ENCODE results near the gene IDUA. TPM values are rescaled to one million over a fixed set of nuclear protein-coding genes. Genes with fewer than 3 reads are reported as not detected.

IDUA gene
- total RNA-seq, 1 experiment from 2014 or later, result 35.0 TPM

DNA sequence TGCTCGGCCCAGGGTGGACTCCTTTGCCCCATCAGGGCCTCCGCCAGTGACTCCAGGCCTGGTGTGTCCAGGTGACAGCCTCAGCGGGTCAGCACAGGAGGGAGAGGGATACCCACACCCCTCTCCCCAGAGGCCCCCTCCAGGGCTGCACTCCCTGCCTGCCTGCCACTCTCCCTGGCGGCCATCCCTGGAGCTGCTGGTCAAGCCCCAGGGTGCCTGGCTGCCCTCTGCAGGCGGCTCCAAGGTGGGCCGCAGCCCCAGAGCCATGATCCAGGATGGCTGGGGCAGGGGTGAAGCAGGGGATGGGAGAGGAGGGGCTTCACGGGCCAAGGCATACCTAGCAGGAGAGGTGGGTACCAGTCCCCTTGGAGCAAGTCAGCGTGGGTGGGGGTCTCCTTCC is 28.3 kb downstream of the IDUA start:
- intact Hi-C loops (cut with micrococcal nuclease), result no loop called here
- CTCF ChIA-PET, result no interaction called here
- no peak for DNase-seq (ENCODE audit: unreplicated experiment)
- POLR2A ChIA-PET, result interaction anchor here (1.0 kb wide), 1 partner anchor 85 kb away, joined by 3 read pairs; no protein-coding TSS in a partner anchor
- H3K9me3 Mint-ChIP-seq (ENCODE audit: unreplicated experiment), result no peaks in the 10 kb centered on the region
- no peak overlapping the region for H3K27ac Mint-ChIP-seq (ENCODE audit: low read depth, unreplicated experiment)
- peaks cover 5% of the 10 kb centered on the region for H3K4me1 Mint-ChIP-seq (ENCODE audit: insufficient read depth, unreplicated experiment)
- peaks cover 13% of the 10 kb centered on the region for H3K36me3 Mint-ChIP-seq (ENCODE audit: insufficient read depth, unreplicated experiment)
- no TSS peak for BruUV-seq (replicated peaks)
- TF ChIP-seq, protein P1, sequence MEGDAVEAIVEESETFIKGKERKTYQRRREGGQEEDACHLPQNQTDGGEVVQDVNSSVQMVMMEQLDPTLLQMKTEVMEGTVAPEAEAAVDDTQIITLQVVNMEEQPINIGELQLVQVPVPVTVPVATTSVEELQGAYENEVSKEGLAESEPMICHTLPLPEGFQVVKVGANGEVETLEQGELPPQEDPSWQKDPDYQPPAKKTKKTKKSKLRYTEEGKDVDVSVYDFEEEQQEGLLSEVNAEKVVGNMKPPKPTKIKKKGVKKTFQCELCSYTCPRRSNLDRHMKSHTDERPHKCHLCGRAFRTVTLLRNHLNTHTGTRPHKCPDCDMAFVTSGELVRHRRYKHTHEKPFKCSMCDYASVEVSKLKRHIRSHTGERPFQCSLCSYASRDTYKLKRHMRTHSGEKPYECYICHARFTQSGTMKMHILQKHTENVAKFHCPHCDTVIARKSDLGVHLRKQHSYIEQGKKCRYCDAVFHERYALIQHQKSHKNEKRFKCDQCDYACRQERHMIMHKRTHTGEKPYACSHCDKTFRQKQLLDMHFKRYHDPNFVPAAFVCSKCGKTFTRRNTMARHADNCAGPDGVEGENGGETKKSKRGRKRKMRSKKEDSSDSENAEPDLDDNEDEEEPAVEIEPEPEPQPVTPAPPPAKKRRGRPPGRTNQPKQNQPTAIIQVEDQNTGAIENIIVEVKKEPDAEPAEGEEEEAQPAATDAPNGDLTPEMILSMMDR (IDR thresholded peaks at IDR 0.05; ENCODE audit: unreplicated experiment), result no peak
- no peaks in the 10 kb centered on the region for H3K27me3 Mint-ChIP-seq (ENCODE audit: insufficient read depth, unreplicated experiment)
- H3K4me3 Mint-ChIP-seq (ENCODE audit: unreplicated experiment), result no peak overlapping the region

DNA sequence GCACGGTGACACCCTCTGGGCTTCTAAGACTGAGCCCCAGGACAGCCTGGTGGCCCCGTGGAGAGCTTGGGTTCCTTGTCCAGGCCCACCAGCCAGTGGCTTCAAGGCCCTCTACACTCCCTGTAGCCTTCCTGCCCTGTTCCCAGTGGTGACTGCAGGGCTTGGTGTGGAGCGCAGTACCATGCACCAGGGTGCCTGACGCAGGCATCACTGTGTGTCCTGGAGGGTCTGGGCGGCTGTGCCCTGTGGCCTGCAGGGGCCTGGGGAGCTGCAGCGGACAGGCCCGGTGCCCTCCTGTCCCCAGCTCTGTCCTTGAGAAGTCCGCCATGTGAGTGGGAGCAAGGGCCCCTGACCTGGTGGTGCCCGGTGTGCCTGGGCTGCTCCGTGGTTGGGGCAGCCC is 28.9 kb downstream of the IDUA start:
- TF ChIP-seq, protein P1 (IDR thresholded peaks at IDR 0.05; ENCODE audit: unreplicated experiment), result no peak
- POLR2A ChIA-PET, result interaction anchor here (1.0 kb wide), 1 partner anchor 85 kb away, joined by 3 read pairs; no protein-coding TSS in a partner anchor
- no peak for DNase-seq (ENCODE audit: unreplicated experiment)

GRCh38 chr4:1017211-1017610 is 30.4 kb downstream of the IDUA start:
- H3K4me3 Mint-ChIP-seq (ENCODE audit: unreplicated experiment), result no peak overlapping the region
- TF ChIP-seq, protein P1 (IDR thresholded peaks at IDR 0.05; ENCODE audit: unreplicated experiment), result no peak
- CTCF ChIA-PET, result no interaction called here
- no TSS peak for BruUV-seq (replicated peaks)
- no peaks in the 10 kb centered on the region for H3K4me1 Mint-ChIP-seq (ENCODE audit: insufficient read depth, unreplicated experiment)
- peaks cover 13% of the 10 kb centered on the region for H3K36me3 Mint-ChIP-seq (ENCODE audit: insufficient read depth, unreplicated experiment)
- POLR2A ChIA-PET, result interaction anchor here (1.2 kb wide), 1 partner anchor 22 kb away, joined by 5 read pairs; no protein-coding TSS in a partner anchor
- DNase-seq (ENCODE audit: unreplicated experiment), result no peak
- no peaks in the 10 kb centered on the region for H3K9me3 Mint-ChIP-seq (ENCODE audit: unreplicated experiment)
- no peaks in the 10 kb centered on the region for H3K27me3 Mint-ChIP-seq (ENCODE audit: insufficient read depth, unreplicated experiment)
- intact Hi-C loops (cut with micrococcal nuclease), result no loop called here
- no peak overlapping the region for H3K27ac Mint-ChIP-seq (ENCODE audit: low read depth, unreplicated experiment)

More for the DNA sequence above, 28.9 kb downstream of the IDUA start:
- H3K36me3 Mint-ChIP-seq (ENCODE audit: insufficient read depth, unreplicated experiment), result peaks cover 13% of the 10 kb centered on the region
- H3K4me1 Mint-ChIP-seq (ENCODE audit: insufficient read depth, unreplicated experiment), result no peaks in the 10 kb centered on the region
- intact Hi-C loops (cut with micrococcal nuclease), result no loop called here
- no peaks in the 10 kb centered on the region for H3K9me3 Mint-ChIP-seq (ENCODE audit: unreplicated experiment)
- no peak overlapping the region for H3K4me3 Mint-ChIP-seq (ENCODE audit: unreplicated experiment)
- no peaks in the 10 kb centered on the region for H3K27me3 Mint-ChIP-seq (ENCODE audit: insufficient read depth, unreplicated experiment)
- no TSS peak for BruUV-seq (replicated peaks)
- CTCF ChIA-PET, result no interaction called here
- no peak overlapping the region for H3K27ac Mint-ChIP-seq (ENCODE audit: low read depth, unreplicated experiment)

- no peak overlapping the region for H3K4me3 Mint-ChIP-seq (ENCODE audit: unreplicated experiment)
- H3K27ac Mint-ChIP-seq (ENCODE audit: low read depth, unreplicated experiment), result no peak overlapping the region
- ChIA-PET POLR2A (interaction anchor here (1.2 kb wide), 1 partner anchor 21 kb away, joined by 5 read pairs; no protein-coding TSS in a partner anchor), CTCF (no interaction called here)
- H3K27me3 Mint-ChIP-seq (ENCODE audit: insufficient read depth, unreplicated experiment), result no peaks in the 10 kb centered on the region
- no TSS peak for BruUV-seq (replicated peaks)
- no peak for DNase-seq (ENCODE audit: unreplicated experiment)
- H3K9me3 Mint-ChIP-seq (ENCODE audit: unreplicated experiment), result no peaks in the 10 kb centered on the region
- no peaks in the 10 kb centered on the region for H3K4me1 Mint-ChIP-seq (ENCODE audit: insufficient read depth, unreplicated experiment)
- intact Hi-C loops (cut with micrococcal nuclease), result no loop called here
- TF ChIP-seq, protein P1 (IDR thresholded peaks at IDR 0.05; ENCODE audit: unreplicated experiment), result no peak
- H3K36me3 Mint-ChIP-seq (ENCODE audit: insufficient read depth, unreplicated experiment), result peaks cover 13% of the 10 kb centered on the region
These were observed 30.9 kb downstream of the IDUA start for GRCh38 chr4:1017706-1018105.

Measured in MCF 10A (cell line).